Measurements from ENCODE around the gene PRUNE2.
"Not testable (repeated sequence)": the region's sequence is repeated elsewhere in the genome, so short reads cannot be mapped to it uniquely, and the experiment has no call there.

Gene PRUNE2, protein sequence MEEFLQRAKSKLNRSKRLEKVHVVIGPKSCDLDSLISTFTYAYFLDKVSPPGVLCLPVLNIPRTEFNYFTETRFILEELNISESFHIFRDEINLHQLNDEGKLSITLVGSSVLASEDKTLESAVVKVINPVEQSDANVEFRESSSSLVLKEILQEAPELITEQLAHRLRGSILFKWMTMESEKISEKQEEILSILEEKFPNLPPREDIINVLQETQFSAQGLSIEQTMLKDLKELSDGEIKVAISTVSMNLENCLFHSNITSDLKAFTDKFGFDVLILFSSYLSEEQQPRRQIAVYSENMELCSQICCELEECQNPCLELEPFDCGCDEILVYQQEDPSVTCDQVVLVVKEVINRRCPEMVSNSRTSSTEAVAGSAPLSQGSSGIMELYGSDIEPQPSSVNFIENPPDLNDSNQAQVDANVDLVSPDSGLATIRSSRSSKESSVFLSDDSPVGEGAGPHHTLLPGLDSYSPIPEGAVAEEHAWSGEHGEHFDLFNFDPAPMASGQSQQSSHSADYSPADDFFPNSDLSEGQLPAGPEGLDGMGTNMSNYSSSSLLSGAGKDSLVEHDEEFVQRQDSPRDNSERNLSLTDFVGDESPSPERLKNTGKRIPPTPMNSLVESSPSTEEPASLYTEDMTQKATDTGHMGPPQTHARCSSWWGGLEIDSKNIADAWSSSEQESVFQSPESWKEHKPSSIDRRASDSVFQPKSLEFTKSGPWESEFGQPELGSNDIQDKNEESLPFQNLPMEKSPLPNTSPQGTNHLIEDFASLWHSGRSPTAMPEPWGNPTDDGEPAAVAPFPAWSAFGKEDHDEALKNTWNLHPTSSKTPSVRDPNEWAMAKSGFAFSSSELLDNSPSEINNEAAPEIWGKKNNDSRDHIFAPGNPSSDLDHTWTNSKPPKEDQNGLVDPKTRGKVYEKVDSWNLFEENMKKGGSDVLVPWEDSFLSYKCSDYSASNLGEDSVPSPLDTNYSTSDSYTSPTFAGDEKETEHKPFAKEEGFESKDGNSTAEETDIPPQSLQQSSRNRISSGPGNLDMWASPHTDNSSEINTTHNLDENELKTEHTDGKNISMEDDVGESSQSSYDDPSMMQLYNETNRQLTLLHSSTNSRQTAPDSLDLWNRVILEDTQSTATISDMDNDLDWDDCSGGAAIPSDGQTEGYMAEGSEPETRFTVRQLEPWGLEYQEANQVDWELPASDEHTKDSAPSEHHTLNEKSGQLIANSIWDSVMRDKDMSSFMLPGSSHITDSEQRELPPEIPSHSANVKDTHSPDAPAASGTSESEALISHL (N-terminal part only)
- 0 to 0.27 (median 0.15) reads per million in 4 donors for total RNA-seq

DNA sequence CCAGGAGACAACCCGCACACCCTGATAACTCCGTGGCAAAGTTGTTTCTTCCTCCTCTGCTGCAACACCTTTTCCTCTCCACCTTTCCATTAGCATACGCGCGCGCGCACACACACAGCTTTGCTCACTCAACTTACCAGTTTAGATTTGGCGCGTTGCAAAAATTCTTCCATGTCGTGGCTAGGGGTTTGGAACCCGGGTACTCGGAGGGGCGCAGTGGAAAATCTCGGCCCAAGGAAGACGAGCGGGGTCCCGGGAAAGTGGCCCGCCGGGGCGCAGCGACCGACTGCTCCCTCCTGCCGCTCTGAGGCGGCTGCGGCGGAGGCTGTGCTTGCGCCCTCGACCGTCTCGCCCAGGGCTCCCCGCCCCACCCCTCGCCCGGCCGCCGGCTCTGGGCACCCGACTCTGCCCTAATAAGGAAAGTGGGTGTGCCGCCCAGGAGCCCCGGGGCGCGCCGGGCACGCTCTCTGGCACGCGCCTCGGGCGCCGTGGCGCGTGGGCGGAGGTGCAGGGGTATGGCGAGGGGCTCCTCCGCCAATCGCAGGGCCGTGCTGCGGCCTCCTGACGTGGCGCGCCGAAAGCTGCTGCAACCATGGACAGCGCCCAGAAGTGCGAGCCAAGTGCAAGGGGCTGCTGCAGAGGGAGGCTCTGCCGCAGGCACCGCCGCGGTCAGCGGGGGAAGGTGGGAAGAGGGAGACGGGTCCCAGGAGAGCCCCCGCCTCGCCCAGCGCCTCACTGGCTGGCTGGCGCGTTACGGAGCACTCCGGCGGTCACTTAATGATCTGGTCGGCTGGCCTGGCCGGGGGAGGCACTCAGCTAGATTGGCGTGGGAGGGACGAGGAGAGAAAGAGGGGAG lies at the start of gene PRUNE2:
Gene PRUNE2 (minus strand): TSS at position 324 of the 856 bp plus-strand sequence. CDS start 151 bp downstream, at position 173.
- DNase-seq, result peak in 1 of 5 donors; percentile 14

DNA sequence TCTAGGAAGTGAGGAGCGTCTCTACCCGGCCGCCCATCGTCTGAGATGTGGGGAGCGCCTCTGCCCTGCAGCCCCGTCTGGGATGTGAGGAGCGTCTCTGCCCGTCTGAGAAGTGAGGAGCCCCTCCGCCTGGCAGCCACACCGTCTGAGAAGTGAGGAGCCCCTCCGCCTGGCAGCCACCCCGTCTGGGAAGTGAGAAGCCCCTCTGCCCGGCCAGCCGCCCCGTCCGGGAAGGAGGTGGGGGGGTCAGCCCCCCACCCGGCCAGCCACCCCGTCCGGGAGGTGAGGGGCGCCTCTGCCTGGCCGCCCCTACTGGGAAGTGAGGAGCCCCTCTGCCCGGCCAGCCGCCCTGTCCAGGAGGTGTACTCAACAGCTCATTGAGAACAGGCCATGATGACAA lies 49.5 kb upstream of the PRUNE2 start:
- DNase-seq, result not testable (repeated sequence)

DNA sequence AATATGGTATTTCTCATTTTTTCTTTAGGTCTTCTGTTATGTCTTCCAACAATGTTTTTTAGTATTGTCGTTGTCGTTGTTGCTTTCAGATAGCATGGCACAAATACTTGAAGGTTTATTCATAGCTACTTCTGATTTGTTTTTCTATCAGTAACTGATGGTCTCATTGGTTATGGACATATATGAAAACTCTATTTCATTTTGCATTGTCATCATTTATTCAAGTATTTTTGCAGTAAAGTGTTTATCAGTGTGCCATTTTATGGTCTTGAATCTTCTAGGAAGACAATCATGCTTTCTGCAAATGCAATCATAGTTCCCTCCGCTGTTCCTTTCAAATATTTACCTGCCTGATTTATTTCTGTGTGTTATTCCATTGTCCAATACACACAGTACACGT lies 44.0 kb upstream of the PRUNE2 start:
- DNase-seq, result no peak

DNA sequence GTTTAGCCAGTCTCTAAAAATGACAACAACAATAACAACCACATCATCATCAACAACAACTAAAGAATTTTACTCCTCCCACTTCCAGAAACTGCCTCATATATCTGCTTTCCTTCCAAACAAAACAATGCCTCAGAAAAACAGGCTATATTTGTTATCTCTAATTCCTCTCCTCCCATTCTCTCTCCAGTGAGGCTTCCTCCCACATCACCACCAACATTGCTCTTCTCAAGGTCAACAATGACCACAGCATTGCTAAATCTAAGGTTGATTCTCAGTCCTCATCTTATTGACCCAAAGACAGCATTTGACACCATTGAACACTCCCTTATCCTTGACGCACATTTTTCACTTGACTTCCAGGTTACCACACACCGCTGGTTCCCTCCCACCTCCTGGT lies 38.1 kb upstream of the PRUNE2 start:
- DNase-seq, result no peak

DNA sequence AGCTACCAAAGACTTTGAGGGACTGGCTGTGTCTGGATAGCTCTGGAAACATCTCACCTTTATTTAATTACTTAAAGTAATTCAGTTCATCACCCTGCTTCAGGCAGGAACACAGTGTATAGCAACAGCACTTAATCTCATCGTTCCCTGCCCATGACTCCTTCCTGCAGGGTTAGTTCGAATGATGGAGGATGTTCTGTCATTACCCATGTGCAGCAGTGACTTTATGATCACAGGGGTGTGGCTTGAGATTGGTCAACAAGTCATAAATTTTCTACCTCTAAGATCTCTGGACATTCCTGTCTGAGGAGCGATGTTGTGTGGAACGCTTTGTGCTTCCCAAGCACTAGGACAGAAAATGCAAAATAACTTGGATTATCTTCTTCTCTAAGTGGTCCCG lies 37.1 kb upstream of the PRUNE2 start:
- DNase-seq, result no peak

DNA sequence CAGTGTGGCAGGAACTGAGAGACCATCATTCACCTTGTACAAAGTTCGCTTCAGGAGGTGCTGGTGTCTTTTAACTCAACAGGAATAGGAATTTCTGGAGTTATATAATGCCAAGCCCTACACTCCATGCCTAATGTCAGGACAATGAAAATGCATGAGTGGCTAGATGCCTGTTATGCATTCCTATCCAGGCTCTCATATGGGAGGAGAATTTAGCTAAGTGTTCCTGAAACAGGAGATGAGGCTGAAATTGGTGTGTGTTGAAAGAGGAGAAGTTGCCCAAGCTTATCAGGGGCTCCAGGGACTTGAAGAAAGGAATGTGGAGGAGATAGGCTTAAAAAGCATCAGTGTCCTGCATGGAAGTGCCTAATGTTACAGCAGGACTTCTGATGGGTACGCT lies 26.8 kb upstream of the PRUNE2 start:
- DNase-seq, result no peak

DNA sequence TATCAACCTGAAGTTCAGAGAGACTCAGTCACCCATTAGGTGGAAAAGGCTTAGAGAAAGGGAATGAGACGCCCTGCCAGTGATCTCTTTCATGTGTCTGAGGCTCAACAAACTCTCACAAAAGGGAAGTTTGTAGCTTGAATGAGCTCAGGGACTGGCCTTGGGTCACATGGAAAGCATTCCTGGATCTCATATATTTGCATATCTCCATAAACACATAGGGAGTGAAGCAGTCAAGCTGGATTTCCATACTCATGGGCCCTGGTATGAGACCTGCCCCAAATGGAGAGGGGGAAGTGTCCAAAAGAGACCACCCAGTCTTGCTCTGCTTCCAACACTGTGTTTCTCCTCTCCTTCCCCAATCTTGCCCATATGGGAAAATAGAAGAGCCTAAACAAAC lies 26.4 kb upstream of the PRUNE2 start:
- no peak for DNase-seq

DNA sequence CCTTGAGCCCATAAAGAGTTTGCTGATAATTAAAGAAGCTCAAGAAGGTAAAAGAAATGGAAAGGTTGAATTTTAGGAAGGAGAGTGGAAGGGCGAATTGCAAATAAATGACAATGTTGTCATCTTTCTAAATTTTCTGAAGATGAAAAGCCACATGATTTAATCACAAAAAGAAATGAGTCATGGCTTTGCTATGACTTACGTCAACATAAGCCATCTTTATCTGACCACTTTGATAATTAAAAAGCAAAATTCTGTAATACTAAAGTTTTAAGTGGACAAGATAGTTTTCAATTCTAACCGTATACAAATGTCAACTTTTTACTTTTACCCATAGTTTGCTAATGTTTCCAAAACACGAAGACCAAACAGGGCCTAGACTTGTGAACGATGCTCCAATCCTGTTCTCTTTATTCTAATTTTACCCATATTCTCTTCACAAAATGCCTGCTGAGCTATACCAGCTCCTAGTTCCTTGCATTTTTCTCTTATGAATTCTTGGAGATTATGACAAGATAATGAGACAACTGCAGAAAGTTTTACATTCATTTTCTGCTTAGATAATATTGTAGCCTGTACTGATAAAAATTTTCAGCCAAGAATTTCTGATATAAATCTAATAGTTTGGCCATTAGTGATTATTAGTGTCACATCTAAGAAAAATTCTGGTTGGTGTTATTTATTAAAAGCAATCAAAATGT lies 21.8 kb upstream of the PRUNE2 start:
- no peak for DNase-seq

DNA sequence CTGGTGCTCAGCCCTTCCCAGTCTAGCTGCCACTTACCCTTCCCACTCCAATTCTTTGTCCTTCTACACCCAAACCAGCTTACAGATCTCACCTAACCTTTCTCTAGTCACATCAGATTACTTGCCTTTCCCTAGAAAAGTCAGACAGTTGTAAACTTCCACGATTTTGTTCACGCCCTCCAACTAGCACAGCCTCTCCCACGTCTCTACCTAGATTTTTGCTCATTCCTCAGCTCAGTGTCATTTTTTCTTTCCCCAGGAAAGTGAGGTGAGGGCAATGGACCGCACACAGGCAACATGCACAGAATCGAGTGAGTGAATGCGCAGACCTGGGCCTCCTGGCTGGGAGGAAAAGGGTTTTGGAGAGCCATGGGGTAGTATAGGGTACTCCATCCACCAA lies 20.9 kb upstream of the PRUNE2 start:
- DNase-seq, result no peak

DNA sequence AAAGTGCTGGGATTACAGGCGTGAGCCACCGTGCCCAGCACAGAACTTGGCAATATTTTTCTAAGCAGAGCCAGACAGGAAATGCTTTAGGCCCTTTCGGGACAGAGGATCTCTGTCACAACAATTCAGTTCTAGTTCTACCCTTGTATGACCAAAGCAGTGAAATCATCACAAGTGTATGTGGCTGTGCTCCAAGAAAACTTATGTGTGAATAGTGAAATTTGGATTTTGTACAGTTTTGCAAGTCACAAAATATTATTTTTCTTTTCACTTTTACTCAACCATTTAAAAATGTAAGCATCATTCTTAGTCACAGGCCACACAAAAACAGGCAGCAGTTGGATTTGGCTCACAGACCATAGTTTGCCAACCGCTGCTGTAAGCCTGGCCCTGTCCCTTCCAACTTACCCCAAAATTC lies 20.4 kb upstream of the PRUNE2 start:
- DNase-seq, result no peak

DNA sequence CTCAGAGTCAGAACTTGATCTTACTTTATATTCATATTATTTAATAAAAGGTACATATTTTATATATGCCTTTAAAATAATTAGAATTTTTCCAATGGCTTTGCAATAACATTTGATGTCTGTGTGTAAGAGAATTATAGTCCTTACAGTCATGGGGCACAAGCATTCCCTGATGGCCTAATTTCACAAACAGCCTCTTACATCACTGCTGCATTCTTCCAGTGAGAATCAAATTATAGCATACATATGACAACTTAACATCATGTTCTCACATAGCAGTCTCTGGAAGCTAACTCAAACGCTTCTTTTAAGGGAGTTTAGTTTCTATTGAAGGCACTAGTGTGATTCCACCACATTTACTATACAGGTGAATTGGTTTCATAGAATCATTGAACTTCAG lies 15.3 kb upstream of the PRUNE2 start:
- DNase-seq, result no peak

DNA sequence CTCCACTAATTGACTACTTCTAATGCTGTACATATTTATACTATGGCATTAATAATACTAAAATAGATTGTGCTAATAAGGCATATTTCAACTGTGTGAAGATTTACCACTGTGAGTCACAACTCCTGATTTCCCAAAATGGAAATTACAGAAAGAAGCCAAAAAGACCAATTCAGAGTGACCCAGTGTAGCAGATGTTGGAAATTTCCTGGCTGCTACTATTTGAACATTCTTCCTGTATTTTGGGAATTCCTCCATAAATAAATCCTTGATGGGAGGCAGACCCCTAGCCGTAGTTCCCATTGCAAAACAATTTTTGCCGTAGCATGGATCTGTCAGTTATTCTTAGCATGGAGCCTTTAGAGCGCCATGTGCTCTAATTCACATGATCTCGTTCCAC lies 11.4 kb upstream of the PRUNE2 start:
- no peak for DNase-seq

DNA sequence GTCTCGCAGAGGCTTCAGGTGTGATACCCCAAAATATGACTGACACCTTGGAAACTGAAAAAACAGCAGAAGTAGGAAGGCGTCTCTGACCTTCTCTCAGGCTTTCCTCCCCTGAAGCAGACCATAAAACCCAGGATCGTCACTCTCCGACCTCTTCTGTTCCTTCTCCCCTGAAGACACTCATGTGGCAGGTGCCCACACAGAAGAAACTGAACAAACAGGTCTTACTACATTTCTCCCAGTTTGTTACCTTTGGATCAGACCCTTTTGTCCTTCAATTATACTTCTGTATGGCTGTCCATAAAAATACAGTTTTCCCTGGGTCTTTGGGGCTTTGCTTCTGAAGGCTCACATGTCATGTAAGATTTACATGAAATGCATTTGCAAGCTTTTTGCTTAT lies 10.3 kb upstream of the PRUNE2 start:
- no peak for DNase-seq

DNA sequence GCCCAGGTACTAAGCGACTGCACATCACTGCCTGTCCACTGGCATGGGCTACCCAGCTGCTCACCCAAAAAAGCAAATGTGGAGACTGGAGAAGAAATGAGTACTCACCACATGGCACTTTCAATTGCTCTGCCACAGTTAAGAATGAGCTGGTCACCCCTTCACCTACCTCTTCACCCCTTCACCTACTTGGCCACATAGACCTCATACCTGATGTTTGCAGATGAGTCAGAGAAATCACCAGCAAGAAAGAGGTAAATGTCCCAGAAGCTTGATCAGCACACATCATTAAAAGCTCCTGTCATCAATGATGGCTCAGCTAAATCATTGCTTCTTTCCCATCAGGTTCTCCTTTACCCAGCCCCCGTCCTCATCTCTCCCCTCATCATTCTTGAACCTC lies 7.6 kb upstream of the PRUNE2 start:
- no peak for DNase-seq

DNA sequence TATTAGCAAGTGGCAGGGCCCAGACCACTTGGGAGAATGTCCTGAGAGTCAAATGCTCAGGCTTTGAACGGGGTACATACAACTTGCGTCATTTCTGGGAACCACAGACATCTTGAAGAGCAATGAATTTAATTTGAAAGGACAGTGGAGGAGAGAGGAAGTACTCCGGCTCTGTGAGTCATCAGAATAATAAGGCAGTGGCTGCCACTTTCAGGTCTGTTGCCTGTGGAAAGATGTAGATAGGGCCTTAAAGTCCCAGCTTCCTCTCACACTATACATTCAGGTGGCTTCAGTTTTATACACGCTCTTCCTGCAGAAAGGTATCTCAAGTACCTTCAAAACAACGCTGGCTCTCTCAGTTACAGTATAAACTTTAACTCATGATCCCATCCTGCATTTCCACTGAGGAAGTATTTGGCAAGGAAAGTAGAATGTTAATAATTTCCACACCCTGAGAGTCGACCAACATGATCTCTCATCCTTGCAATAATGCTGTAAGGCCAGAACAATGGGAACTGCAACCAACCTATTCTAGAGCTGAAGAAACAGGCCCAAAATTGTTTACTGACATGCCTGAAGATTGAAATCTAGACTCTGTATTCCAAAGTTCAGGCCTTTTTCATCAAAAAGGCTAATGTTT lies 6.8 kb upstream of the PRUNE2 start:
- peak in 1 of 5 donors; percentile 22 for DNase-seq

DNA sequence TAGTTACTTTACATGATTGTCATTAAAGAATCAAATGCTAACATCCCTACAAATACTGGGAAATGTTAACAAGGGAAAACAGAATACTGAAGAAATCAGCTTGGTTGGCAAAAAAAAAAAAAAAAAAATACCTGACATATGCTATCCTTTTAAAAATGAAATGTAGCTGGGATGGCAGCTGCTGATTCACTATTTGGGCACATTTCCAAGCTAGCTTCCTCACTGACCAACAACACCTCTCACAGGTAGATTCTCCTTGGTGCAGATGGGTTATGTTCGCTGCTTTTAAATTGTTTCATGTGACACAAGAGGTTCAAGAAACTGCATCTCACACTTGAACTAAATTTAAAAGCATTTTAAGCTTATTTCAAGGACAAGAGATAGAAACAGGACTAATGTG lies 6.1 kb upstream of the PRUNE2 start:
- DNase-seq, result no peak

DNA sequence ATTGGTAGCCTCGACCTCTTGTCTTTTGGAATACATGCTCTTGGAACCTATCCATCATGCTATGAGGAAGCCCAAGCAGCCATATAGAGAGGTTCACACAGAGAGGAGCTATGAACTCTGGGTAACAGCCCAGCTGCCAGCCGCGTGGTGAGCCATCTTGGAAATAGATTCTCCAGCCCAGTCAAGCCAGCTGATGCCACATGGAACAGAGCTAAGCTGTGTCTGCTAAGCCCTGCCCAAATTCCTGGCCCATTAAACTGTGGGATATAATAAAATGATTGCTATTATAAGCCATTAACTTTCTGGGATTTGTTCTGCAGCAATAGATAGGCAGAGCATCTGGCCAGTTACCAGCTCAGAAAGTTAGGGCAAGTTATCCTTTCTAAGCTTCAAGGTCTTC lies 4.9 kb upstream of the PRUNE2 start:
- no peak for DNase-seq

DNA sequence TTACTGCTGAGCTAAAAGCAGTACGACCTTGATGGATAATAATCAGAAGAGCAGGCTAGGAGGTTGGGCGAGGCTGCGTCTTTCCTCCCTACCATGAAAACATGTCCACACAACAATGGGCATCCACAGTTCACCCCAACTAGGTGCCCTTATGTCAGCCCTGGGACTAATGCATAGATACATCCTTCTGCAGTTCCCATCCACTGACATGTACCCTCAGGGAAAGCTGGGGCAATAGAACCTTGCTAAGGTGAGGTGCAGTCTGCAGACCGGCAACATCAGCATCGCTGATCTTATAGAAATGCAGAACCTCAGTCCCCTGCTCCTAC lies 697 bp upstream of the PRUNE2 start:
- no peak for DNase-seq

DNA sequence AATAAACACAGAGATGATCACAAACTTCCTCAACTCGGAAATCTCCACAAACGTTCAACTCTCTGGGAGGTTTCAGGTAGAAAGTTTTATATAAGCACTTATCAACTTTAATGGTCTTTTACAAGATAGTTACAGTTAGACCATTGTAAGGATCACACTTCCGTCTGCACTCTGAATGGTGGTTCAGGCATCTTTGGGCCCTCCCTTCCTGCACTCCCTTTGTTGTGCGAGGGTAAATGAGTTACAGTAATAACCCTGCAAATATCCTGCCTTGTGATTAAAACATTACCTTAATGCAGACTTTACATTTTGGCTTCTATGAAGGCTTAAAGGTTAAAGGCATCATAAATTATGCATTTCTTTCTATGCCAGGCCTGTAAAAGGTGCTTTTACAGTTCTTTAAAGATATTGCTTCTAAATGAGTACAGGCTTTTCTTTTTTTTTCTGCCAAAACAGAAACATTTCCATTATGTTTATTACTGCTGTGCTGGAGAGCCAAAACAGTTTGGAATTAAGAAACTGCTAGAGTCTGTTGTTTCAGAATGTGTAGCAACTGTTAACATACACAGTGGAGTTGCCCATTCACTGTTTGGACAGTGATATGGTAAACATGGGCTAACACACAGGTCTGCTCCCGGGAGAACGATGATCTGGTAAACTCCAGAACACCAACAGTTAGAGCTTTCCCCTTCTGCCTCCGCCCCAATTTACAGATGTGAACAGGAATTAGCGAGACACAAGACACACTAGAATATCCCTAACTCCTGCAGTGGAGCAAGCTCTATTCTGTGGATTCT lies 1.1 kb downstream of the PRUNE2 start:
- no peak for DNase-seq

DNA sequence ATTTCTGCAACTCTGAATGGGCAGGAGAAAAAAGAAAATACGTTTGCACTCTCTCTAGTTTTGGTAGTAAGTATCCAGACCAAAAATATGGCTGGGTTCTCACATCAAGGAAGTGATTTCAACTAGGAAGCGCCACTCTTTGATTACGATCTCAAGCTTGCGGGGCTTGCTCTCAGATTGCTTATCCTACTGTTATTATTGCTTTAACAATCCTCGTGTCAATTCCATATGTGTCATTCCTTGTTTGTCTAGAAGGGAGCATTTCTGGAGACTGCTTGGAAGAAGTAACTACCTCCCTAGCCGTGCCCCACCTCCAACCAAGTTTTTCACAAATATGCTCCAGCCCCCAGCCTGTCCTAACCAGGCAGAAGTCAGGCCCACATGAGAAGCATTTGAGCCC lies 3.5 kb downstream of the PRUNE2 start:
- DNase-seq, result no peak

Data from T-helper 1 cell (primary cell).